K562 (cell line): Measurements from ENCODE around the gene MLLT11. TPM values are rescaled to one million over a fixed set of nuclear protein-coding genes. Genes with fewer than 3 reads are reported as not detected.

ENCODE experiments used
- ATAC-seq: fragments of 200-7000 bp; cut with Tn5 transposase; 3 replicates; pipeline ENCODE4 v1.9.1; 2020; ENCODE audit warnings: moderate library complexity
- BruUV-seq: library from RNA; stranded (reverse); fragments of 400-500 nt; replicated peaks from 2 replicates; lab custom pipeline; 2021; lab: Mats Ljungman, UMichigan
- CTCF ChIA-PET: fragments of 300-600 bp; formaldehyde crosslinking; extraction: SDS; loops from one replicate; lab custom pipeline; 2021; ENCODE audit warnings: low intra/inter-chr PET ratio; lab: Yijun Ruan, JAX
- POLR2A ChIA-PET: fragments of 300-600, 350-650 bp; sonication (Branson Sonifier 250); formaldehyde crosslinking; extraction: SDS; loops from one replicate; lab custom pipeline; 2021; ENCODE audit warnings: antibody characterized with exemption, inconsistent platforms; lab: Yijun Ruan, JAX
- DNase-seq, 4 experiments: peaks; one replicate each; pipeline versions ENCODE4 v3.0.0 to v3.0.0-alpha.2; 2011 to 2018; ENCODE audit warnings: low spot score in 3 of 4, mixed read lengths in 3 of 4; ENCODE audit errors: extremely low read depth in 1 of 4
- FAIRE-seq: peaks from 2 replicates; lab custom pipeline; 2011; peaks lifted over from hg19 to GRCh38; lab: Jason Lieb, UNC
- H2AFZ ChIP-seq: 2 replicates; pipeline ENCODE4 v1.6.0; 2011; ENCODE audit warnings: low read depth, low read length, control low read depth, inconsistent platforms
- H3K27ac ChIP-seq: fragments of 200-600 bp; 3 replicates; pipeline ENCODE4 v1.8.0; 2011; ENCODE audit warnings: low read depth, mild to moderate bottlenecking, control low read depth, inconsistent platforms, low read length, moderate library complexity, mixed read lengths; ENCODE audit errors: extremely low read depth
- H3K27me3 ChIP-seq, 2 experiments: fragments of 300-600 bp in 1 of 2; 2 replicates in 1 of 2; 3 replicates in 1 of 2; pipeline versions ENCODE4 v1.6.0 to v1.8.0; 2011; ENCODE audit warnings: inconsistent platforms in 2 of 2, low read length in 2 of 2, mild to moderate bottlenecking in 1 of 2, mixed read lengths in 1 of 2, moderate library complexity in 1 of 2; ENCODE audit not compliant: control insufficient read depth in 2 of 2, insufficient read depth in 2 of 2
- H3K36me3 ChIP-seq: fragments of 300-600 bp; 3 replicates; pipeline ENCODE4 v1.8.0; 2011; ENCODE audit warnings: mild to moderate bottlenecking, low read length, inconsistent platforms; ENCODE audit not compliant: control insufficient read depth, insufficient read depth
- H3K4me1 ChIP-seq, 2 experiments: fragments of 200-600 bp in 1 of 2; replicated peaks in 1 of 2; 2 replicates in 1 of 2; 3 replicates in 1 of 2; pipeline versions ENCODE4 v1.5.1 to v1.8.0; 2011; ENCODE audit warnings: inconsistent platforms in 2 of 2, low read length in 2 of 2, mild to moderate bottlenecking in 1 of 2, mixed read lengths in 1 of 2, moderate library complexity in 1 of 2; ENCODE audit not compliant: control insufficient read depth in 2 of 2, insufficient read depth in 2 of 2
- H3K4me2 ChIP-seq: 2 replicates; pipeline ENCODE4 v1.6.1; 2011; ENCODE audit warnings: low read length, control low read depth, inconsistent platforms, mixed read lengths; ENCODE audit not compliant: insufficient read depth
- H3K4me3 ChIP-seq: fragments of 200-600 bp; sonication (generic), shearing (Covaris generic); 2 replicates; pipeline ENCODE4 v1.5.1; 2016; ENCODE audit warnings: control low read depth, inconsistent platforms
- H3K79me2 ChIP-seq: fragments of 200-600 bp; 3 replicates; pipeline ENCODE4 v1.8.0; 2011; ENCODE audit warnings: low read length, inconsistent platforms; ENCODE audit not compliant: control insufficient read depth, insufficient read depth
- H3K9ac ChIP-seq, 2 experiments: 2 replicates each; pipeline versions ENCODE4 v1.6.0 to v1.6.1; 2011; ENCODE audit warnings: low read depth in 2 of 2, low read length in 2 of 2, control low read depth in 1 of 2, inconsistent platforms in 1 of 2, mild to moderate bottlenecking in 1 of 2, mixed read lengths in 1 of 2; ENCODE audit not compliant: insufficient read depth in 1 of 2
- H3K9me1 ChIP-seq: one replicate; pipeline ENCODE4 v1.6.0; 2011; ENCODE audit warnings: inconsistent platforms, mild to moderate bottlenecking, low read length, moderate library complexity; ENCODE audit not compliant: control insufficient read depth, insufficient read depth
- H3K9me3 ChIP-seq: replicated peaks from 2 replicates; pipeline ENCODE4 v1.5.1; 2011; ENCODE audit warnings: low read depth, low read length, inconsistent platforms; ENCODE audit not compliant: control insufficient read depth, insufficient read depth
- H4K20me1 ChIP-seq: replicated peaks from 2 replicates; pipeline ENCODE4 v1.6.1; 2011; ENCODE audit warnings: low read length, inconsistent platforms, mixed read lengths; ENCODE audit not compliant: control insufficient read depth, insufficient read depth
- CBFB ChIP-seq: sonication (generic); formaldehyde crosslinking; IDR thresholded peaks from 2 replicates; pipeline ENCODE4 v1.4.0; 2020; ENCODE audit warnings: mild to moderate bottlenecking, missing genetic modification reagents
- CEBPG ChIP-seq, 3 experiments: fragments of 200-800 bp in 1 of 3; sonication (Bioruptor generic) in 1 of 3; sonication (generic) in 1 of 3; formaldehyde crosslinking in 1 of 3; IDR thresholded peaks in 2 of 3; conservative IDR thresholded peaks in 1 of 3; 2 replicates each; pipeline versions ENCODE4 v1.6.1 to v1.8.0; 2016 to 2022; ENCODE audit warnings: missing compliant biosample characterization in 2 of 3, missing genetic modification characterization in 2 of 3, mild to moderate bottlenecking in 1 of 3, missing genetic modification reagents in 1 of 3
- ETV5 ChIP-seq: sonication (generic); formaldehyde crosslinking; IDR thresholded peaks from 2 replicates; pipeline ENCODE4 v1.4.0; 2020; ENCODE audit warnings: low read depth, mild to moderate bottlenecking, missing genetic modification reagents
- PHB ChIP-seq: fragments of 250-450 bp; sonication (Bioruptor Pico); IDR thresholded peaks from 2 replicates; pipeline ENCODE4 v1.5.0; 2021
- SMC3 ChIP-seq: conservative IDR thresholded peaks from 2 replicates; pipeline ENCODE4 v1.6.1; 2011; ENCODE audit warnings: low read depth, low read length, improper control_type of control experiment; ENCODE audit not compliant: insufficient read depth
- SRF ChIP-seq, 2 experiments: fragments of 250-450, 450-650 bp in 1 of 2; sonication (Bioruptor Pico) in 1 of 2; sonication (generic) in 1 of 2; formaldehyde crosslinking; IDR thresholded peaks; 2 replicates each; pipeline versions ENCODE4 v1.5.0 to v1.5.1; 2020 to 2022; ENCODE audit warnings: mild to moderate bottlenecking in 1 of 2, missing genetic modification reagents in 1 of 2
- TEAD4 ChIP-seq, 2 experiments: sonication (generic) in 1 of 2; formaldehyde crosslinking in 1 of 2; IDR thresholded peaks; 2 replicates each; pipeline versions ENCODE4 v1.6.1 to v1.8.0; 2012 to 2022; ENCODE audit warnings: borderline replicate concordance in 1 of 2, inconsistent platforms in 1 of 2, low read length in 1 of 2, mild to moderate bottlenecking in 1 of 2, missing genetic modification reagents in 1 of 2
- ZBTB7A ChIP-seq: IDR thresholded peaks from 2 replicates; pipeline ENCODE4 v1.6.1; 2011; ENCODE audit warnings: low read depth, mild to moderate bottlenecking, low read length, moderate library complexity, borderline replicate concordance; ENCODE audit not compliant: control insufficient read depth
- WGBS: fragments of 100-300 bp; shearing (Covaris generic); methylation state at CpG from one replicate; pipeline ENCODE4 v1.1.6; 2016; ENCODE audit warnings: low coverage, mixed read lengths; ENCODE audit not compliant: insufficient coverage; ENCODE audit errors: missing lambda C conversion rate; 5-methylcytosine and 5-hydroxymethylcytosine counted together
- in situ Hi-C: fragments of 300-500 bp; cut with MboI; formaldehyde crosslinking; loops from 4 replicates; pipeline ENCODE4 v1.15.0; 2018; ENCODE audit warnings: inconsistent platforms, mixed read lengths
- intact Hi-C: fragments of 100-400 bp; cut with micrococcal nuclease; formaldehyde crosslinking; loops from 2 replicates; pipeline ENCODE4 v1.14.2; 2022
- polyA plus RNA-seq, 8 experiments: library from polyadenylated mRNA; depleted of rRNA in 4 of 8; stranded (reverse) in 5 of 8; unstranded in 3 of 8; fragments of >200 nt; fragmentation: Nextera tagmentation in 2 of 8; fragmentation: Illumina TruSeq in 1 of 8; extraction: Ambion mirVana in 2 of 8; extraction: Trizol in 1 of 8; gene quantifications; 2 replicates each; pipeline versions ENCODE4 v1.2.1 to v1.2.3, GENCODE V29; 2011 to 2014; ENCODE audit warnings: inconsistent platforms in 1 of 8, missing spikeins in 1 of 8
- total RNA-seq, 7 experiments: library from RNA; depleted of rRNA in 6 of 7; stranded (reverse); fragments of >200 nt in 6 of 7; fragmentation: Illumina TruSeq in 2 of 7; extraction: Trizol in 2 of 7; gene quantifications; 2 replicates each; pipeline versions ENCODE4 v1.2.1 to v1.2.3, GENCODE V29; 2011 to 2021; ENCODE audit warnings: low replicate concordance in 1 of 7
- TF ChIP-seq, protein P1 (sequence below): sonication (generic); formaldehyde crosslinking; IDR thresholded peaks from 2 replicates; pipeline ENCODE4 v1.8.1; 2023; ENCODE audit warnings: mild to moderate bottlenecking, missing genetic modification reagents

The MLLT11 gene
- total and polyA plus RNA-seq, 9 of the 15 experiments (the other 6 are each of a cell fraction or from before 2014, with no cell fraction given): 12.1 to 91.0 (median 22.0) TPM

DNA sequence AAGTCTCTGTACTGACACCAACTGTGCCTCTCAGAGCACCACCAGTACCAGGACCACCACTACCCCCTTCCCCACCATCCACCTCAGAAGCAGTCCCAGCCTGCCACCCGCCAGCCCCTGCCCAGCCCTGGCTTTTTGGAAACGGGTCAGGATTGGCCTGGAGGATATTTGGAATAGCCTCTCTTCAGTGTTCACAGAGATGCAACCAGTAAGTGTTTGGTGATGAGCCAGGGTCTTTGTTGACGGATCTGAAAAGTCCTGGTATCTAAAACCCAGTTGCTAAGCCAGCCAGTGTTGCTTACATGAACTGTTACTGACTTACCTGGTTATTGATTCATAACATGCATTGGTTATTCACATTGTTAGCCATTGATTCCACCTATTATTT, 11.6 kb upstream of the MLLT11 start:
- ATAC-seq: no peak
- CTCF ChIA-PET: interaction anchor here (0.6 kb wide), 1 partner anchor 164 kb away, joined by 4 read pairs; no protein-coding TSS in a partner anchor
- H3K9me1 ChIP-seq: no peaks in the 10 kb centered on the region
- BruUV-seq: no TSS peak
- H3K79me2 ChIP-seq: peaks cover 18% of the 10 kb centered on the region
- peak overlapping the region; percentile 39 for H3K4me3 ChIP-seq
- in situ Hi-C loops (no loop called here), intact Hi-C loops (no loop called here)
- H4K20me1 ChIP-seq: no peaks in the 10 kb centered on the region
- peaks cover 18 to 22% of the 10 kb centered on the region in 2 experiments; a peak in 4 of 5 replicates for H3K4me1 ChIP-seq
- H3K27me3 ChIP-seq: no peaks in the 10 kb centered on the region
- WGBS: 57% methylated on average over 3 of the region's 3 CpGs
- TF ChIP-seq SRF (CRISPR knock-in tag; IDR thresholded peaks at IDR 0.05) (no peak), ETV5 (CRISPR knock-in tag) (0 out of 2 replicates have a peak, but pooled peaks have one; percentile 46), CEBPG (CRISPR knock-in tag; IDR thresholded peaks at IDR 0.05) (no peak), CEBPG (tag; conservative IDR thresholded peaks at IDR 0.05 in 1 of 2, IDR thresholded peaks at IDR 0.05 in 1 of 2) (0 out of 4 replicates have a peak, but pooled peaks of 1 of the 2 experiments have one; percentile 29), TEAD4 (IDR thresholded peaks at IDR 0.05; ENCODE audit: low read length) (no peak), TEAD4 (CRISPR knock-in tag; IDR thresholded peaks at IDR 0.05; ENCODE audit: borderline replicate concordance) (0 out of 2 replicates have a peak, but pooled peaks have one; percentile 5), PHB (no peak), SMC3 (0 out of 2 replicates have a peak, but pooled peaks have one; percentile 5), CBFB (CRISPR knock-in tag) (0 out of 2 replicates have a peak, but pooled peaks have one; percentile 66), ZBTB7A (peak; percentile 50; the same call in 1 of the 2 replicates)
- TF ChIP-seq, protein P1, sequence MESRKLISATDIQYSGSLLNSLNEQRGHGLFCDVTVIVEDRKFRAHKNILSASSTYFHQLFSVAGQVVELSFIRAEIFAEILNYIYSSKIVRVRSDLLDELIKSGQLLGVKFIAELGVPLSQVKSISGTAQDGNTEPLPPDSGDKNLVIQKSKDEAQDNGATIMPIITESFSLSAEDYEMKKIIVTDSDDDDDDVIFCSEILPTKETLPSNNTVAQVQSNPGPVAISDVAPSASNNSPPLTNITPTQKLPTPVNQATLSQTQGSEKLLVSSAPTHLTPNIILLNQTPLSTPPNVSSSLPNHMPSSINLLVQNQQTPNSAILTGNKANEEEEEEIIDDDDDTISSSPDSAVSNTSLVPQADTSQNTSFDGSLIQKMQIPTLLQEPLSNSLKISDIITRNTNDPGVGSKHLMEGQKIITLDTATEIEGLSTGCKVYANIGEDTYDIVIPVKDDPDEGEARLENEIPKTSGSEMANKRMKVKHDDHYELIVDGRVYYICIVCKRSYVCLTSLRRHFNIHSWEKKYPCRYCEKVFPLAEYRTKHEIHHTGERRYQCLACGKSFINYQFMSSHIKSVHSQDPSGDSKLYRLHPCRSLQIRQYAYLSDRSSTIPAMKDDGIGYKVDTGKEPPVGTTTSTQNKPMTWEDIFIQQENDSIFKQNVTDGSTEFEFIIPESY (CRISPR knock-in tag): peak; percentile 40; the same call in 1 of the 2 replicates
- H3K4me2 ChIP-seq: peak overlapping the region; percentile 64
- no peak overlapping the region for H3K27ac ChIP-seq
- peaks cover 39% of the 10 kb centered on the region for H3K36me3 ChIP-seq
- peak in 1 of 4 experiments; percentile 43 for DNase-seq
- POLR2A ChIA-PET: interaction anchor here (0.6 to 2.9 kb wide), 5 partner anchors 9 to 778 kb away, joined by 3 to 36 read pairs (median 7); partner anchors contain the start of genes BNIPL and MINDY1
- H3K9ac ChIP-seq: peak overlapping the region; percentile 54 to 90; a peak in 2 of 4 replicates
- H3K9me3 ChIP-seq: no peaks in the 10 kb centered on the region
- no peak for FAIRE-seq
- H2AFZ ChIP-seq: no peak overlapping the region
